ENCODE data around the gene EIF3I.

EIF3I gene

DNA sequence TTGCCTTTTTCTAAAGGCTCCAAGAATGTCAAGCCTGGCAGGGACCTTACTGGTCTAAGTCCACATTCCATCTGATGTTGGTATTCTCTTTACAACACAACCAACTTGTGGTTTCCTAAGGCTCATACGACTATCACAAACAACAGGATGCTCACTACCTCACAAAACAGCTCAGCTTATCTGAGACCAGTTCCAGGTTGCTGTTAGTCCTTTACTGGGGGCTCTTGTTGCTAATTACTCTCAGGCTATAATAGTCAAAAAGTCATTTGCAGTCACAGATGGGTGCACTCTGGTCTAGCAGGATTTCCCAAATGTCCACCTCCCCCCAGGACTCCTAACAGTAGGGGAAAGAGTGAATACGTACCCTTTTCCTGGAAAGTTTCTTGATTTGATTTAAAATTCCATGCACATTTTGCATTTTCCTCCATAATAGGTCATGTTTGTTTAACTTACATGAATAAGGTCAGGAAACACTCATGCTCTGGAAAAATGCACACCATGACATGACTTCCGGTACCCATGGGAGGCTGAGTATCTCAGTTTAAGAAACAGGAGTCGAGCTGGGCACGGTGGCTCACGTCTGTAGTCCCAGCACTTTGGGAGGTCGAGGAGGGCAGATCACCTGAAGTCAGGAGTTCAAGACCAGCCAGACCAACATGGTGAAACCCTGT, 44.8 kb downstream of the EIF3I start:
- DNase-seq: no peak

DNA sequence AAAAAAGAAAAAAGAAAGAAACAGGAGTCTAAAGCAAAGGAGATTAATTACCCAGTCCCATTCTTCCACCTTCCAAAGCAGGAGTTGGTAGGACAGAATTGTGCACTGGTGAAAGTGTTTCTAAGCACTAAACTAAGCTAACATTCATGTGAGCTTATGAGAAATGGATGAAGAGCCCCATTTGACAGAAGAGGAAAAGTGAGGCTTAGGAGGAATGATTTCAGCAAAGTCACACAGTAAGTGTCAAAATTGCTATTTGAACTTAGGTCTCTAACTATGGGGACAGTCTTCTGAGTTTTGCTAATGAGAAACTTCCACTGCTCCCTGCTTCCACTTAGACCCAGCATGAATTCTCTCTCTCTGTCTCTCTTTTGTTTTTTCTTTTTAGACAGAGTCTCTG, 47.5 kb downstream of the EIF3I start:
- DNase-seq: no peak

DNA sequence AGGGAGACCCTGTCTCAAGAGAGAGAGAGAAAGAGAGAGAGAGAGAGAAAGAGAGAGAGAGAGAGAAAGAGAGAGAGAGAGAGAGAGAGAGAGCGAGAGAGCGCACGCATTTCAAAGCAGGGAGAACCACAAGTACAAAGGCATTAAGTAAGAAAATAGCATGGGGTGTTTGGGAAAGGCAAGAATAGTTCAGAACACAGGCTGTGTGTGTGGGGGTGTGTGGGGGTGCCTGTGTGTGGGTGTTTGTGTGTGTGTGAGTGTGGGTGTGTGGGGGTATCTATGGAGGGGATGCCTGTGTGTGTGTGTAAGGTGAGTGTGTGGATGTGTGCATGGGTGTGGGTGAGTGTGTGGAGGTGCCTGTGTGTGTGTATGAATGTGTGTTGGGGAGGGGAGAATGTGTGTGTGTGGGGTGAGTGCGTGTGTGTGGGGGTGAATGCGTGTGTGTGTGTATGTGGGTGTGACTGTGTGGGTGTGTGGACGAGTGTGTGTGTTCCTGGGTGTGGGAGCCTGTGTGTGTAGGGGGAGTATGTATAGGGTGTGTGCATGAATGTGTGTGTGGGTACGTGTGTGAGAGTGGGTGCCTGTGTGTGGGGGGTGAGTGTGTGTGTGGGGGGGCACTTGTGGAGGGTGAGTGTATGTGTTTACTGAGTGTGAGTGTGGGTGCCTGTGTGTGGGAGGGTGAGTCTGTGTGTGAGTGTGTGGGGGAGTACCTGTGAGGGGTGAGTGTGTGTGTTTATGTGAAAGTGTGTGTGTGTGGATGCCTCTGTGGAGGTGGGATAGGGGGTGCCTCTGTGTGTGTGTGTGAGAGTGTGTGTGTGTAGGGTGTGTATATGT, 50.6 kb downstream of the EIF3I start:
- DNase-seq: no peak

GRCh38 chr1:32273391-32274208, 51.4 kb downstream of the EIF3I start:
- no peak for DNase-seq

GRCh38 chr1:32274646-32275340, 52.6 kb downstream of the EIF3I start:
- no peak for DNase-seq

DNA sequence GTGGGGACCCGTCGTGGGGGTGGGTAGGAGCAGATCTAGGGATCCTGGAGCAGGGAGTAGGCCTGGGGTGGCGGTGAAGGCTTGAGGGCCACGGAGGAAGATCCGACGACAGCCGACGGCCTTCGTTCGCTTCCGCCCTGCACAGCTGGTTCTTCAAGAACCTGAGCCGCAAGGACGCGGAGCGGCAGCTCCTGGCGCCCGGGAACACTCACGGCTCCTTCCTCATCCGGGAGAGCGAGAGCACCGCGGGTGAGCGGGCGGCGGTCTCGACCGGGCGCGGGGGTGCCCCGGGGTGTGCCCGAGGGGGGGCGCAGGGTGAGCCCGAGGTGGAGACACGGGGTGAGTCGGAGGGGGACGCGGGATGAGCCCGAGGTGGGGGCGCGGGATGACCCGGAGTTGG, 53.2 kb downstream of the EIF3I start:
- no peak for DNase-seq

- DNase-seq: no peak
These were observed 54.0 kb downstream of the EIF3I start for GRCh38 chr1:32276032-32276782.
